SK-N-SH treated with all-trans-retinoic acid at 6 μM for 48 hours (cell line): ENCODE results near the gene P2RX5.

Source experiments
- ATAC-seq: fragments of 200-7000 bp; cut with Tn5 transposase; 3 replicates; pipeline ENCODE4 v1.9.1; 2020; ENCODE audit warnings: mild to moderate bottlenecking, moderate library complexity
- BACH2 ChIP-seq: fragments of 250-450 bp; sonication (Bioruptor Pico); IDR thresholded peaks from 2 replicates; pipeline ENCODE4 v1.9.0; 2021; ENCODE audit warnings: mild to moderate bottlenecking, borderline replicate concordance
- CSDC2 ChIP-seq: fragments of 250-450 bp; sonication (Bioruptor Pico); IDR thresholded peaks from 2 replicates; pipeline ENCODE4 v1.5.0; 2020; ENCODE audit warnings: mild to moderate bottlenecking, moderate library complexity
- ESRRG ChIP-seq: fragments of 250-450 bp; sonication (Bioruptor Pico); IDR thresholded peaks from 2 replicates; pipeline ENCODE4 v1.6.1; 2021; ENCODE audit warnings: mild to moderate bottlenecking
- GLIS3 ChIP-seq: fragments of 250-450 bp; sonication (Bioruptor Pico); IDR thresholded peaks from 2 replicates; pipeline ENCODE4 v1.5.0; 2020; ENCODE audit warnings: mild to moderate bottlenecking, moderate library complexity
- ISL1 ChIP-seq: fragments of 250-450 bp; sonication (Bioruptor Pico); IDR thresholded peaks from 2 replicates; pipeline ENCODE4 v2.1.2; 2022; ENCODE audit warnings: mild to moderate bottlenecking, moderate library complexity
- OSR1 ChIP-seq: fragments of 250-450 bp; sonication (Bioruptor Pico); IDR thresholded peaks from 2 replicates; pipeline ENCODE4 v1.8.0; 2022; ENCODE audit warnings: moderate library complexity, mild to moderate bottlenecking, inconsistent platforms
- PPARA ChIP-seq: fragments of 250-450 bp; sonication (Bioruptor Pico); IDR thresholded peaks from 2 replicates; pipeline ENCODE4 v1.5.0; 2020; ENCODE audit warnings: mild to moderate bottlenecking, borderline replicate concordance
- RARB ChIP-seq: fragments of 250-450 bp; sonication (Bioruptor Pico); IDR thresholded peaks from 2 replicates; pipeline ENCODE4 v1.8.0; 2021; ENCODE audit warnings: mild to moderate bottlenecking, moderate library complexity
- SNAI2 ChIP-seq: fragments of 250-450 bp; sonication (Bioruptor Pico); IDR thresholded peaks from 2 replicates; pipeline ENCODE4 v1.5.0; 2020; ENCODE audit warnings: mild to moderate bottlenecking, moderate library complexity
- TCF4 ChIP-seq: fragments of 250-450 bp; sonication (Bioruptor Pico); IDR thresholded peaks from 2 replicates; pipeline ENCODE4 v1.8.0; 2021; ENCODE audit warnings: mild to moderate bottlenecking, moderate library complexity, borderline replicate concordance
- TOX ChIP-seq: fragments of 250-450 bp; sonication (Bioruptor Pico); IDR thresholded peaks from 2 replicates; pipeline ENCODE4 v1.8.0; 2021; ENCODE audit warnings: mild to moderate bottlenecking, moderate library complexity, borderline replicate concordance
- ZC3H10 ChIP-seq: fragments of 250-450 bp; sonication (Bioruptor Pico); IDR thresholded peaks from 2 replicates; pipeline ENCODE4 v1.5.1; 2021; ENCODE audit warnings: mild to moderate bottlenecking, moderate library complexity
- ZFP3 ChIP-seq: fragments of 250-450 bp; sonication (Bioruptor Pico); IDR thresholded peaks from 2 replicates; pipeline ENCODE4 v1.5.0; 2020; ENCODE audit warnings: mild to moderate bottlenecking, moderate library complexity
- ZNF565 ChIP-seq: fragments of 450-650 bp; formaldehyde crosslinking; conservative IDR thresholded peaks from 2 replicates; pipeline ENCODE4 v1.5.0; 2020; ENCODE audit warnings: low read depth, mild to moderate bottlenecking, moderate library complexity
- ZNF70 ChIP-seq: fragments of 450-650 bp; formaldehyde crosslinking; IDR thresholded peaks from 2 replicates; pipeline ENCODE4 v1.5.0; 2020; ENCODE audit warnings: mild to moderate bottlenecking, moderate library complexity
- ZNF8 ChIP-seq: fragments of 450-650 bp; formaldehyde crosslinking; IDR thresholded peaks from 2 replicates; pipeline ENCODE4 v1.5.0; 2020; ENCODE audit warnings: mild to moderate bottlenecking, moderate library complexity
- TF ChIP-seq, protein P1 (sequence below): fragments of 250-450 bp; sonication (Bioruptor Pico); IDR thresholded peaks from 2 replicates; pipeline ENCODE4 v1.8.0; 2021; ENCODE audit warnings: low read depth, mild to moderate bottlenecking, moderate library complexity, borderline replicate concordance
- TF ChIP-seq, protein P2 (sequence below): fragments of 250-450 bp; sonication (Bioruptor Pico); IDR thresholded peaks from 2 replicates; pipeline ENCODE4 v1.8.0; 2020; ENCODE audit warnings: mild to moderate bottlenecking, moderate library complexity, borderline replicate concordance
- TF ChIP-seq, protein P3 (sequence below): fragments of 250-450 bp; sonication (Bioruptor Pico); IDR thresholded peaks from 2 replicates; pipeline ENCODE4 v1.5.1; 2021; ENCODE audit warnings: mild to moderate bottlenecking, moderate library complexity

The P2RX5 gene

DNA sequence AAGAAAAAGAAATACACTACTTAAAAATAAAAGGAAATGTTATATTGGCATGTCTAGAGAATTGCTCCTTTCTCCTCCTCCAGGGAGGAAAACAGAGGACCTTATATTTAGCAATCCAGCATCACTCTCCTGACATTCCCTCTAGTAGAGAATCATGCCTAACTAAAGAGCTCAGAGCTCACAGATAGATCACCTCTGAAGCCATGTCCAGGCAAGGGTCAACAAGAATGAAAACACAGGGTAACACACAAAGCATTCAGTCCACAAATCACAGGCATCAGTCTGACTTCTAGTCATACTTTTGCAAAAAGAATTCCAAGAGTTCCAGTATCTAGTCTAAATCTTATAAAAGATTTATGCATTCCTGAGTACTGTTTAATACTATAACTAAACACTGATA is 23.3 kb upstream of the P2RX5 start (continued):
- TF ChIP-seq ZNF70 (CRISPR knock-in tag) (no peak), ZFP3 (no peak), OSR1 (CRISPR knock-in tag) (no peak)
- TF ChIP-seq, all 23 proteins: peak for 0

DNA sequence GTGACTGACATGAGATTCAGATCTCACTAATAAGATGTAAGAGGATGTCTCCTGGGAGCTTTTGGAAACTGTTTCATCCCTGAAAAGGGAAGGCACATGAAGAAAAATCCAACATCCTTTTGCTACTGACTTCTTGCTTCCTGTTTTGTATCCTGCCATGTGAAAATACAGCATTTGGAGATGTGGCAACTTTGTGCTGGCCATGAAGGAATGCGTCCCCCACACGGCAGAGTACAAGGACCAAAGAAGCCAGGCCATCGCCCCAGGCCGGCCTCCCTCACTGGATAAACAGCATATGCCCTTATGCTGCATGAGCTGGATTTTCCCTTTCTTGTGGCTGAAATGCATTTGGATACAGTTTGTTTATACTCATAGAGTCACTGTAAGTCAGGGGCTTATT is 22.2 kb upstream of the P2RX5 start:
- TF ChIP-seq RARB (CRISPR knock-in tag) (no peak), SNAI2 (CRISPR knock-in tag) (no peak), ZC3H10 (no peak), ISL1 (CRISPR knock-in tag) (no peak), ZNF565 (CRISPR knock-in tag) (no peak), TCF4 (no peak), BACH2 (CRISPR knock-in tag) (no peak), PPARA (no peak), TOX (CRISPR knock-in tag) (no peak)
- TF ChIP-seq, protein P1, sequence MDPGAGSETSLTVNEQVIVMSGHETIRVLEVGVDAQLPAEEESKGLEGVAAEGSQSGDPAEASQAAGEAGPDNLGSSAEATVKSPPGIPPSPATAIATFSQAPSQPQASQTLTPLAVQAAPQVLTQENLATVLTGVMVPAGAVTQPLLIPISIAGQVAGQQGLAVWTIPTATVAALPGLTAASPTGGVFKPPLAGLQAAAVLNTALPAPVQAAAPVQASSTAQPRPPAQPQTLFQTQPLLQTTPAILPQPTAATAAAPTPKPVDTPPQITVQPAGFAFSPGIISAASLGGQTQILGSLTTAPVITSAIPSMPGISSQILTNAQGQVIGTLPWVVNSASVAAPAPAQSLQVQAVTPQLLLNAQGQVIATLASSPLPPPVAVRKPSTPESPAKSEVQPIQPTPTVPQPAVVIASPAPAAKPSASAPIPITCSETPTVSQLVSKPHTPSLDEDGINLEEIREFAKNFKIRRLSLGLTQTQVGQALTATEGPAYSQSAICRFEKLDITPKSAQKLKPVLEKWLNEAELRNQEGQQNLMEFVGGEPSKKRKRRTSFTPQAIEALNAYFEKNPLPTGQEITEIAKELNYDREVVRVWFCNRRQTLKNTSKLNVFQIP (CRISPR knock-in tag), result no peak
- TF ChIP-seq, protein P2, sequence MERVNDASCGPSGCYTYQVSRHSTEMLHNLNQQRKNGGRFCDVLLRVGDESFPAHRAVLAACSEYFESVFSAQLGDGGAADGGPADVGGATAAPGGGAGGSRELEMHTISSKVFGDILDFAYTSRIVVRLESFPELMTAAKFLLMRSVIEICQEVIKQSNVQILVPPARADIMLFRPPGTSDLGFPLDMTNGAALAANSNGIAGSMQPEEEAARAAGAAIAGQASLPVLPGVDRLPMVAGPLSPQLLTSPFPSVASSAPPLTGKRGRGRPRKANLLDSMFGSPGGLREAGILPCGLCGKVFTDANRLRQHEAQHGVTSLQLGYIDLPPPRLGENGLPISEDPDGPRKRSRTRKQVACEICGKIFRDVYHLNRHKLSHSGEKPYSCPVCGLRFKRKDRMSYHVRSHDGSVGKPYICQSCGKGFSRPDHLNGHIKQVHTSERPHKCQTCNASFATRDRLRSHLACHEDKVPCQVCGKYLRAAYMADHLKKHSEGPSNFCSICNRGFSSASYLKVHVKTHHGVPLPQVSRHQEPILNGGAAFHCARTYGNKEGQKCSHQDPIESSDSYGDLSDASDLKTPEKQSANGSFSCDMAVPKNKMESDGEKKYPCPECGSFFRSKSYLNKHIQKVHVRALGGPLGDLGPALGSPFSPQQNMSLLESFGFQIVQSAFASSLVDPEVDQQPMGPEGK (CRISPR knock-in tag), result no peak
- no peak for ATAC-seq

DNA sequence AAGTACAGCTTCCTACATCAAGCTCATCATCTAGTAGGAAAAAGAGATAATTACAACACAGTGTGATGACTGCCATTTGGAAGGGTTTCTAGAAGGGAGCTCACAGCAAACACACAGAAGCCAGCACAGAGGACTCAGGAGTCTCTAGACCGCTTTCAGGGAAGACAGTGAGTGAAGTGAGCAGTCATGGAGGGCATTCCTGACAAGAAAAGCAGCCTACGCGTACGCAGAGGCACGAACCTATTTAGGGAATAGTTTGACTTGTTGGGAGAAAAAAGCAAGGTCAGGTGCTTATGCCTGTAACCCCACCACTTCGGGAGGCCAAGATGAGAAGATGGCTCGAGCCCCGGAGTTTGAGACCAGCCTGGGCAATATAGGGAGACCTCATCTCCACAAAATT is 19.3 kb upstream of the P2RX5 start:
- TF ChIP-seq ESRRG, result no peak
- TF ChIP-seq RARB (CRISPR knock-in tag), result no peak
- TF ChIP-seq, protein P1 (CRISPR knock-in tag), result no peak
- TF ChIP-seq PPARA, result no peak
- no peak for TF ChIP-seq ZNF565 (CRISPR knock-in tag)
- TF ChIP-seq TOX (CRISPR knock-in tag), result no peak
- no peak for TF ChIP-seq BACH2 (CRISPR knock-in tag)
- TF ChIP-seq TCF4, result no peak
- TF ChIP-seq ZNF70 (CRISPR knock-in tag), result no peak
- TF ChIP-seq, protein P3, sequence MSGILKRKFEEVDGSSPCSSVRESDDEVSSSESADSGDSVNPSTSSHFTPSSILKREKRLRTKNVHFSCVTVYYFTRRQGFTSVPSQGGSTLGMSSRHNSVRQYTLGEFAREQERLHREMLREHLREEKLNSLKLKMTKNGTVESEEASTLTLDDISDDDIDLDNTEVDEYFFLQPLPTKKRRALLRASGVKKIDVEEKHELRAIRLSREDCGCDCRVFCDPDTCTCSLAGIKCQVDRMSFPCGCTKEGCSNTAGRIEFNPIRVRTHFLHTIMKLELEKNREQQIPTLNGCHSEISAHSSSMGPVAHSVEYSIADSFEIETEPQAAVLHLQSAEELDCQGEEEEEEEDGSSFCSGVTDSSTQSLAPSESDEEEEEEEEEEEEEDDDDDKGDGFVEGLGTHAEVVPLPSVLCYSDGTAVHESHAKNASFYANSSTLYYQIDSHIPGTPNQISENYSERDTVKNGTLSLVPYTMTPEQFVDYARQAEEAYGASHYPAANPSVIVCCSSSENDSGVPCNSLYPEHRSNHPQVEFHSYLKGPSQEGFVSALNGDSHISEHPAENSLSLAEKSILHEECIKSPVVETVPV (CRISPR knock-in tag), result no peak
- no peak for TF ChIP-seq ZC3H10
- TF ChIP-seq SNAI2 (CRISPR knock-in tag), result no peak
- TF ChIP-seq ZNF8 (CRISPR knock-in tag), result no peak
- TF ChIP-seq OSR1 (CRISPR knock-in tag), result no peak
- no peak for TF ChIP-seq GLIS3
- TF ChIP-seq, all 23 proteins: peak for 0
- ATAC-seq, result no peak

DNA sequence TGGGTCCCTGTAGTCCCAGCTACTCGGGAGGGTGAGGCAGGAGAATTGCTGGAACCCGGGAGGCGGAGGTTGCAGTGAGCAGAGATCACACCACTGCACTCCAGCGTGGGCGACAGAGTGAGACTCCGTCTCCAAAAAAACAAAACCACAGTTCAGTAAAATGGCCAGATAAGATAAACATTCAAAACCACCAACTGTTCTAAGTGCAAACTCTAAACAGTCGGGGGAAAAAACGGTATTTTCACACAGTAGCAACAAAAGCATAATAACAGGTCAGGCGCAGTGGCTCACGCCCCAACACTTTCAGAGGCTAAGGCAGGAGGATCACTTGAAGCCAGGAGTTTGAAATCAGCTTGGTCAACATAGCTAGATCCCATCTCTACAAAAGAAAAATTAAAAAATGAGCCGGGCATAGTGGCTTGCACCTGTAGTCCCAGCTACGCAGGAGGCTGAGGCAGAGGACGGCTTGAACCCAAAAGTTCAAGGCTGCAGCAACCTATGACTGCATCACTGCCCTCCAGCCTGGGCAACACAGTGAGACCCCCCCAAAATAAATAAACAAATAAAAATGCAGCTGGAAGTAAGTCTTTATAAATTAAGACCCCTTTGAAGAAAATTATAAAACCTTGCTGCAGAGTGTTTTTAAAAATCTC is 17.0 kb upstream of the P2RX5 start:
- ATAC-seq, result no peak
- no peak for TF ChIP-seq ZNF70 (CRISPR knock-in tag)

DNA sequence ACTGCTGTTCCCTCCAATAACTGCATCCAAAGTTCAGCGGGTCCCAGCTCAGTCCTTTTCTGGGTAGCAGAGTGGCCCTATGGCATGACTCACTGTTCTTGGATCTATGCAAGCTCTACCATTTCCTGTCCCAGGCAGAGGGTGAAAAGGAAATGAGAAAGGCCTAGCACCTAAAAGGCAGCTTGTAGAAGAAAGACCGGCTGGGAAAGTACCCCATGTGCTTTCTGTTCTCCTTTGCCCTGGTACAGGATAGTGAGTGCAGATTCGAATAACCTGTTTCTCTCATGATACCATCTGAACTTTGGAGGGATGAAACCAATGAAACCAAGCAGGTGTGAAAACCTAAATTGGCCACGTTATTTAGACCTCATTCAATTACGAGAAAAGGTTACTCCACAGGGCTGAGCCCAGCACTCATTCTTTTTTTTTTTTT is 15.0 kb upstream of the P2RX5 start:
- peak; percentile 49; the same call in 2 of the 3 replicates for ATAC-seq
- TF ChIP-seq PPARA (no peak), ISL1 (CRISPR knock-in tag) (no peak), SNAI2 (CRISPR knock-in tag) (no peak), ZNF565 (CRISPR knock-in tag) (no peak), CSDC2 (no peak), TCF4 (no peak), GLIS3 (no peak), ZFP3 (no peak), ESRRG (no peak), ZC3H10 (no peak)
- TF ChIP-seq, protein P1 (CRISPR knock-in tag), result no peak
- TF ChIP-seq, protein P3 (CRISPR knock-in tag), result no peak
- TF ChIP-seq, protein P2 (CRISPR knock-in tag), result no peak
